ENCODE measurements around the gene LCE3D.

GRCh38 chr1:152596986-152597385, 16.7 kb upstream of the LCE3D start:
- TF ChIP-seq CTCF (IDR thresholded peaks at IDR 0.05) (no peak), POLR2A (IDR thresholded peaks at IDR 0.05) (no peak), POLR2AphosphoS5 (IDR thresholded peaks at IDR 0.05) (no peak)

Data from suprapubic skin (tissue), 4 donors.